Skeletal muscle cell (primary cell): ENCODE measurements around the gene BACH2.
"Not testable (repeated sequence)": the region's sequence is repeated elsewhere in the genome, so short reads cannot be mapped to it uniquely, and the experiment has no call there.

ENCODE experiments used
- DNase-seq: peaks from one replicate; pipeline ENCODE4 v3.0.0-alpha.2; 2010; ENCODE audit warnings: low read depth
- H3K4me3 ChIP-seq: 2 replicates; pipeline ENCODE4 v1.5.1; 2011; ENCODE audit warnings: low read depth, mild to moderate bottlenecking, control low read depth, low read length, moderate library complexity

BACH2 gene

DNA sequence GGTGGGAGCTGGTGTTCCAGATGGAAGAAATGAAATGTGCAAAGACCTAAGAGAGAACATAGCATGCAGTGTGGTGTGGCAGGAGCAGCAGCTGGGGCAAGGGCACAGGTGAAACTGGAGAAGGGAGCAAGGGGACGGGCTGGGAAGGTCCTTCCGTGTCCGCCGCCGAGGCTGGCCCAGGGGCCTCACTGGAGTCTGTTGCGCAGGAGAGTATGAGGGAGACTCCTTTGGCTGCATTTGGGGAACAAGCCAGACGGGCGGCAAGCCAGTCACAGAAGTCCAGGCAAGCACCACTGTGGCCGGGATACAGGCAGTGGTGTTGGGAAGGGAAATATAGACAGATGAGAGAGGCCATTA, 324.6 kb downstream of the BACH2 start:
- H3K4me3 ChIP-seq = no peak overlapping the region
- DNase-seq = no peak

GRCh38 chr6:89971338-89972024, 325.2 kb downstream of the BACH2 start:
- not testable (repeated sequence) for H3K4me3 ChIP-seq, DNase-seq

DNA sequence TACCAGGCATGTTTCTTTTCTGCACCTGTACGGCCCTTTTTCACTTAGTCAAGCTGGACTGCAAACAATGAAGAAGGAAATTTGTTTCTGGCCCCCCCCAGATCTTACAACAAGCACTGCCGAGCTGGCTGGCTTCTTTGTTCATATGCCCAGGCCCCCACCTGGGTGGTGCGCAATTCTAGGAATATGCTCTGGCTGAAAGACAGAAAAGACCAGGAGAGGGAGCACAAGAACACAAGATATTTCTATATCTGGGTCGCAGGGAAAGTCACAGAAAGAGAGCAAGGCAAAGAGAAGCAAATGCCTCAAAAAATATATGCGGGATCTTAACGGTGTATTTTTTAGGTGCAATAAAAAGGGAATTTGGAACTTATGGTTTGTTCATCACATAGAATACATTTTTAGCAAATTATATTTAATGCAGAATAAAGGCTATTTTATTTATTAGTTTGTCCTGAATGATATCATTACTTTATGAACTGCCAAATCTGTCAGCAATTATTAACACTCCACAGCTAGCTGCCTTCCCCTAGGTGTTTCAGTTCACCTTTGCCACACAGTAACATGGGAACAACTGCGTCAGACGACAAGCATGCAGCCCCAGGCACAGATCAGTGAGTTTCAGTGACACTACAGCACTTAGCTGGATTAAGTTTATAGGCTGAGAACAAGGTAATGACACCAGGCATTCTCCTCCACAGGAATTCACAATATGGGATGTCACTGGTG, 325.9 kb downstream of the BACH2 start:
- DNase-seq = no peak

GRCh38 chr6:89970072-89970471, 326.6 kb downstream of the BACH2 start:
- no peak for DNase-seq

More for the DNA sequence above, 325.9 kb downstream of the BACH2 start:
- H3K4me3 ChIP-seq = no peak overlapping the region

GRCh38 chr6:89966913-89967312, 329.7 kb downstream of the BACH2 start:
- no peak for DNase-seq
- no peak overlapping the region for H3K4me3 ChIP-seq

More at GRCh38 chr6:89970072-89970471, 326.6 kb downstream of the BACH2 start:
- H3K4me3 ChIP-seq = no peak overlapping the region

- no peak for DNase-seq
- no peak overlapping the region for H3K4me3 ChIP-seq
These were observed 330.5 kb downstream of the BACH2 start for GRCh38 chr6:89966228-89966544.

GRCh38 chr6:89965441-89966227, 331.0 kb downstream of the BACH2 start:
- H3K4me3 ChIP-seq = no peak overlapping the region
- no peak for DNase-seq

GRCh38 chr6:89963391-89963790, 333.3 kb downstream of the BACH2 start:
- DNase-seq = no peak
- no peak overlapping the region for H3K4me3 ChIP-seq

DNA sequence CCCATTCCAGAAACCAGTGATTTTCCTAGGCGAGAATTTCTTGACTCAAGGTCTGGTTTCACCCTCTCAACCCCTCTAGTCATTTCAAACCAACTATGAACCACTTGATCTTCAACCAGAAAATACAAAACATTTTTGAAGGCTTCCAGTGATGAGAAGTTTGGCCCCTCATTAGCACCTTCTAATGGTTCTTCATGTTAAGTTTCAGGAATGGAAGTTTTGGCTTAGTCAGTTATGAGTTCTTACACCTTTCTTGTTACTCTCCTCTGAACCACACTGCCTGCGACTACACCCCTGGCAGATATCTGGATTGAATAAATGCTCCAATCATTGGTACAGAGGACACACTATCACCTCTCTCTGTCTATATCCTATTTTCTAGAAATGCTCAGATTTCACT, 335.2 kb downstream of the BACH2 start:
- no peak overlapping the region for H3K4me3 ChIP-seq
- no peak for DNase-seq

- H3K4me3 ChIP-seq = no peak overlapping the region
- DNase-seq = no peak
These were observed 336.8 kb downstream of the BACH2 start for GRCh38 chr6:89959883-89960282.

DNA sequence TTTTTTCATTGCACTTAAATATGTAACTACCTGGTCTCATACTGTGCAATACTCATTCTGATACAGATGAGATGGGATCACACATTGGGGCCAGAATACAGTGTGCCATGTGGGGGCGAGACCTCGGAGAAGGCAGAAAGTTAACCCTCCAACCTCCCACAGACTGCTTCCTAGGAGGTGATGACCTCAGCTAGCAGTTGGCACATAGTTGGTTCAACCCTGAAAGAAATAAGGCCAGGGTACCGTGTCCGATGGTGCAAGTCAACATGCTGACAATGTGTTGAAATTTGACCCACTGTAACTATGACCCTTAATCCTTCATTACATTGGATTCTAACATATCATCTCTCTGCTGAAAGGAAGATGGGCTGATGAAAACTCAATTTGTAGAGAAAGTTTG, 340.5 kb downstream of the BACH2 start:
- no peak overlapping the region for H3K4me3 ChIP-seq
- no peak for DNase-seq

DNA sequence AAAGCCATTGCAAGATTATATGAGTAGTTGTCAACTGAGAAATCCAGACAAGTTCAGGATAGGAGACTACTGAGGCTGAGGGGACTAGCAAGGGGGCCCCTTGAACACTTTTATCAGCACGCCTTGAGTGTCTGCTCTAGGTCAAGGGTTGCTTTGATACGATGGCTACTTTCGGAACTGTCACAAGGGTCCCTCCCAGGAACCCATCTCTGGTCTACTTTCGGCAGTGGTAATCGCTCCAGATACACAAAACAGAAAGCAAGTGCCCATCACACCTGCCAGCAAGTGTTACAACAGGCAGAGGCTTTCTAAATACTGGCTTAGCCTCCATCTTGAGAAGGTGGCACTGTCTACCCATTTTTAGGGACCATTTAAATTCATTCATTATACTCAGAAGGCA, 341.3 kb downstream of the BACH2 start:
- no peak for DNase-seq
- H3K4me3 ChIP-seq = no peak overlapping the region

GRCh38 chr6:89954721-89955148, 341.9 kb downstream of the BACH2 start:
- DNase-seq = no peak
- H3K4me3 ChIP-seq = no peak overlapping the region

DNA sequence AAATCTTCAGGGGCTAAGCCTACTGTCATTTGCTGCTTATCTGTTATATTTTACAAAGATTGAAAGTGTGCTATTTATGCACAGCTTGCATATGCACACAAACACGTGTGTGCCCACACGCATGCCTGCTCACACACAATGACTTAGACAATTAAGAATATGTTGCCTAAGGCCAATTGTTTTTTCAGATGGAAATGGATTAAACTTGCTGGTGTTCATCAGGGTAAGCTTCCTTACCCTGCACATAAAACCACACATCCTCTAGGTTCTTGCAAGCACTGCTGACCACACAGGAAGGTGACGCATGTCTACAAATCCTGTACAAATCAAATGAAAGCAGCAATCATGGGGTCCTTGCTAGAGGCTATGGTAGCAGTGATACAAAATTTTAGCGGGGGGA, 344.0 kb downstream of the BACH2 start:
- H3K4me3 ChIP-seq = no peak overlapping the region
- peak; percentile 70 for DNase-seq

- DNase-seq = no peak
- H3K4me3 ChIP-seq = no peak overlapping the region
These were observed 344.5 kb downstream of the BACH2 start for GRCh38 chr6:89952105-89952671.

- no peak for DNase-seq
- no peak overlapping the region for H3K4me3 ChIP-seq
These were observed 345.0 kb downstream of the BACH2 start for GRCh38 chr6:89951574-89952104.

- no peak overlapping the region for H3K4me3 ChIP-seq
- no peak for DNase-seq
These were observed 345.7 kb downstream of the BACH2 start for GRCh38 chr6:89950879-89951391.

GRCh38 chr6:89950446-89950845, 346.2 kb downstream of the BACH2 start:
- no peak for DNase-seq
- H3K4me3 ChIP-seq = no peak overlapping the region

- no peak overlapping the region for H3K4me3 ChIP-seq
- no peak for DNase-seq
These were observed 347.8 kb downstream of the BACH2 start for GRCh38 chr6:89948876-89949275.
